Measurements from ENCODE around the gene ATG7.

Gene ATG7

GRCh38 chr3:11548721-11549131 is 276.5 kb downstream of the ATG7 start:
- Histone ChIP-seq H3K9me3 (ENCODE audit: severe bottlenecking) (no peaks in the 10 kb centered on the region), H3K27ac (no peak overlapping the region), H3K27me3 (ENCODE audit: insufficient read depth, low read depth, severe bottlenecking) (no peaks in the 10 kb centered on the region), H3K4me3 (ENCODE audit: low read depth, low read length) (no peak overlapping the region), H3K36me3 (peaks cover under 1% of the 10 kb centered on the region; the same call in 1 of the 2 replicates)
- TF ChIP-seq, protein P1, sequence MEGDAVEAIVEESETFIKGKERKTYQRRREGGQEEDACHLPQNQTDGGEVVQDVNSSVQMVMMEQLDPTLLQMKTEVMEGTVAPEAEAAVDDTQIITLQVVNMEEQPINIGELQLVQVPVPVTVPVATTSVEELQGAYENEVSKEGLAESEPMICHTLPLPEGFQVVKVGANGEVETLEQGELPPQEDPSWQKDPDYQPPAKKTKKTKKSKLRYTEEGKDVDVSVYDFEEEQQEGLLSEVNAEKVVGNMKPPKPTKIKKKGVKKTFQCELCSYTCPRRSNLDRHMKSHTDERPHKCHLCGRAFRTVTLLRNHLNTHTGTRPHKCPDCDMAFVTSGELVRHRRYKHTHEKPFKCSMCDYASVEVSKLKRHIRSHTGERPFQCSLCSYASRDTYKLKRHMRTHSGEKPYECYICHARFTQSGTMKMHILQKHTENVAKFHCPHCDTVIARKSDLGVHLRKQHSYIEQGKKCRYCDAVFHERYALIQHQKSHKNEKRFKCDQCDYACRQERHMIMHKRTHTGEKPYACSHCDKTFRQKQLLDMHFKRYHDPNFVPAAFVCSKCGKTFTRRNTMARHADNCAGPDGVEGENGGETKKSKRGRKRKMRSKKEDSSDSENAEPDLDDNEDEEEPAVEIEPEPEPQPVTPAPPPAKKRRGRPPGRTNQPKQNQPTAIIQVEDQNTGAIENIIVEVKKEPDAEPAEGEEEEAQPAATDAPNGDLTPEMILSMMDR (IDR thresholded peaks at IDR 0.05; ENCODE audit: low read depth, low read length), result no peak
- no peak for DNase-seq

- H3K27me3 ChIP-seq (ENCODE audit: insufficient read depth, low read depth, severe bottlenecking), result no peaks in the 10 kb centered on the region
- no peak overlapping the region for H3K4me3 ChIP-seq (ENCODE audit: low read depth, low read length)
- H3K27ac ChIP-seq, result no peak overlapping the region
- no peaks in the 10 kb centered on the region for H3K9me3 ChIP-seq (ENCODE audit: severe bottlenecking)
- TF ChIP-seq, protein P1 (IDR thresholded peaks at IDR 0.05; ENCODE audit: low read depth, low read length), result no peak
- peaks cover 10% of the 10 kb centered on the region for H3K36me3 ChIP-seq
- DNase-seq, result no peak
Measured at GRCh38 chr3:11549580-11550140, 277.5 kb downstream of the ATG7 start.

DNA sequence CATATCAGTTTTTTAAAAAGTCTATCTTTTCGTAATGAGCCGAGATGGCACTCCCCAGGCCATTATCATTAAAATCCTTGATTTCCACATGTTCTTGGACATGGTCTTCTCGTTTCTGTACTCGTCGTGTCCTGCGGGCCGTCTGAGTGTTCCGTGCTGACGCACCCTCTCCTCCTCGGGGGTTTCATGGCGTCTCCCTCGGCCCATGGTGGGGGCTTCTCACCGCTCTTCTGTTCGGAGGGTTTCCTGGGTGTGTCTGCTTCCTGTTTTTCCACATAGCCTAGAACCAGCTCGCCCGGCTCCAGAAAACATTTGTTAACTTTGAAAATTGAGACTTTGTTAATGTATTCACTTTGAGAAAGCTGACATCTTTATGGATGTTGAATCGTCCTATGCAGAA is 278.8 kb downstream of the ATG7 start:
- Histone ChIP-seq H3K36me3 (peaks cover 17% of the 10 kb centered on the region), H3K27ac (no peak overlapping the region), H3K4me3 (ENCODE audit: low read depth, low read length) (no peak overlapping the region), H3K9me3 (ENCODE audit: severe bottlenecking) (no peaks in the 10 kb centered on the region), H3K27me3 (ENCODE audit: insufficient read depth, low read depth, severe bottlenecking) (no peaks in the 10 kb centered on the region)
- no peak for DNase-seq
- TF ChIP-seq, protein P1 (IDR thresholded peaks at IDR 0.05; ENCODE audit: low read depth, low read length), result no peak

DNA sequence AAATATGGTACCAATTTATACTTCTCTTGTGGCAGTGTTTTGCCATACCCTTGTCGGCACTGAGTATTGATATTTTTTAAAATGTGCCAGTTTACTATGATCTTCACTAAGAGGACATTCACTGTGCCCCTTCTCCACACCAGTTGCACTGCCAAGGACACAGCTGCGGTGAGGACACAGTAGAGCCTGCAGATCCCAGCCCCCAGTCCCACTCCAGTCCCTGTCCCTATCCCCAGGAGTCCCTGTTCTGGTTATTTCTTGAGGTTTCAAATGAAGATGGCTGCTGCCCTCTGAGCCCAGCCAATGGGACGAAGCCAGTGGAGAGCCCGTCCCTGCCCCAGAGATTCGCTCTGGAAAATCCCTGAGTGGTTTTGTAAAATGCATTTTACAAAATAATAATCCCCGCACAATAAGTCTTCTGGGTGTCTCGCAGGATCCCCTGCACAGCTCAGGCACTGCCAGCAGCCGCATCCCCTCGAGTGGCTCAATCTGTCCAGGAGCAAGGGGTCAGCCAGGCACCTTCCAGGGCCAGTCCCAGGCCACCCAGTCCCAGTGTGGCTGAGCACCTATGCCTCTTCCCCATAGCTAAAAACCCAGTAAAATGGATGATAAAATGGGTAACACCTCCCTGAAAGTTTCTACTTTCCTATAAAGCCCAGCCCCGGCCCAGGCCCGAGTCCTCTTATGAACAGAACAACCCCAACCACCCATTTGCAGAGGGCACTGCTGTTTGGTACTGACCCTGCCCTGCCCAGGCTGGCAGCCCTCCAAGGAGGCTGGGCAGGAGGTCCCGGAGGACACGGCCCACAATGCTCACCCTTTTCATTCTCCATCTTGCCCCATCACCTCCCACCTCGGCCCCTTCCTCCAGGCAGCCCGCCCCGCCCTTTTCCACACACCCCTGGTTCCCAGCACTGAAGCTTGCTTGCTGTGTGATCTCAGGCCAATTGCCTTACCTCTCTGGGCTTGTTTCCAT is 280.4 kb downstream of the ATG7 start:
- Histone ChIP-seq H3K27me3 (ENCODE audit: insufficient read depth, low read depth, severe bottlenecking) (no peaks in the 10 kb centered on the region), H3K4me3 (ENCODE audit: low read depth, low read length) (no peak overlapping the region), H3K9me3 (ENCODE audit: severe bottlenecking) (no peaks in the 10 kb centered on the region), H3K36me3 (peaks cover 30% of the 10 kb centered on the region), H3K27ac (no peak overlapping the region)
- TF ChIP-seq, protein P1 (IDR thresholded peaks at IDR 0.05; ENCODE audit: low read depth, low read length), result no peak
- DNase-seq, result no peak

DNA sequence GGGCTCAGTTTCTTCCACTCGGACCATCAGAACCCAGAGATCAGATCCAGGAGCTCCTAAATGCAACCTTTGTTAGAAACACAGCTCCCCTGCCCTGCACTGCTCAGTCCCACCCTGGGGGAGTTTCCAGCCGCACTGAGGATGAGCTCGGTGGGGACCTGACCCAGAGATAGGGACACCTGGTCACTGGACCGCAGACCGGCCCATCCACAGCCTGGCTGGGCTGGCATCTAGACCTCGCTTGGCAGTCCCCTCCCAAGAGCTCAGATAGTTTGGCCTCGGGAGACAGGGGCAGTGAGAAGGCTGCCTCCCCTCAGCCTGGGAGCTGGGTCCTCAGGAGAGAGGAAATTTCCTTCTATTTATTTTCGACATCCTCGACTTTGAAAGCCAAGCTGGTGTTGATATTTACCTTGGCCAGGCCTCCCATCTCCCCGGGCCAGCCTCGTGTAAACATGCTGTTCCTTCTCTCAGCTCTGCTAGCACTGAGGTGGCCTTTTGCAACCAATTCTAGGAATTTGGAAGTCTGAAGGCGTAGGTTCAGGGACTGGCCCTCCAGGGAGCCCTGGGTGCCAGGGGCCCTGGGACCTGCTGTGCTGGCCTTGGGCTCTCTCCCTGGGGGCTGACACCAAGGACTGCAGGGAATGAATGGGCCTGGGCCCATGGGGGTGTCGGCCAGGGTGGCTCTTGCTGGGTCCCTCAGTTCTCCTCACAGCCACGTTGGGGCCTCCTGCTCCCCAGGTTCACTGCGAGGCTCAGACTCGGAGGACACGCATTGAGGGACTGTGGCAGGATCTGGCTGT is 281.4 kb downstream of the ATG7 start:
- no peak overlapping the region for H3K27ac ChIP-seq
- no peak for DNase-seq
- no peaks in the 10 kb centered on the region for H3K9me3 ChIP-seq (ENCODE audit: severe bottlenecking)
- H3K36me3 ChIP-seq, result peaks cover 39% of the 10 kb centered on the region
- no peaks in the 10 kb centered on the region for H3K27me3 ChIP-seq (ENCODE audit: insufficient read depth, low read depth, severe bottlenecking)
- no peak overlapping the region for H3K4me3 ChIP-seq (ENCODE audit: low read depth, low read length)
- TF ChIP-seq, protein P1 (IDR thresholded peaks at IDR 0.05; ENCODE audit: low read depth, low read length), result no peak
